Muscle of arm (tissue), 12 donors: ENCODE results near the gene SKOR1. TPM values are rescaled to one million over a fixed set of nuclear protein-coding genes. Genes with fewer than 3 reads are reported as not detected.

ENCODE experiments used
- DNase-seq: peaks from one replicate; pipeline ENCODE4 v3.0.0-alpha.2; 2013
- polyA plus RNA-seq, 12 donors: library from polyadenylated mRNA; unstranded; fragments of 120-200 nt; gene quantifications; one replicate each; pipeline ENCODE4 v1.2.1, GENCODE V29; 2013; ENCODE audit not compliant: insufficient read length in 12 of 12

SKOR1 gene
- polyA plus RNA-seq, 12 donors: 0.28 to 0.77 (median 0.43) TPM; not detected in 2

- DNase-seq: no peak
Measured at GRCh38 chr15:67796196-67797127, 28.8 kb upstream of the SKOR1 start.

GRCh38 chr15:67799801-67800205 is 25.5 kb upstream of the SKOR1 start:
- DNase-seq: no peak

- no peak for DNase-seq
Measured at GRCh38 chr15:67801142-67801541, 24.2 kb upstream of the SKOR1 start.

GRCh38 chr15:67801926-67802914 is 23.1 kb upstream of the SKOR1 start:
- DNase-seq: no peak

DNA sequence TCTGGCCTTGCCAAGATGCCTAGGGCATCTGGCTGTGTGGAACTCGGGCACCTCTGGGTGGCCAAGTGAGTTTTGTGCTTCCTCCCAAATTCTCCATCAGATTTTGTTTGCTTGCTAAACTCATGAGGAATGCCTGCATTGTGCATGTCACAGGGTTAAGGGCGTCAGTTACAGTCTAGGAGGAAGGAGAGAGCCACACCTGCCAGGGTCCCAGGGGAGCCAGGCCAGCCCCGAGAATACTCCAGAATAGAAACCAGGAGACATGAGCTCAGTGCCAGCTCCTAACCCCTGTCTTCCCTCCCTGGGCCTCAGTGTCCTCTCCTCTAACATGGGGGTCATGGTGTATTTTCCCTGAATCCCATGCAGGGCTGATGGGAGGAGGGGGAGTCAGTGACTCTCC is 22.0 kb upstream of the SKOR1 start:
- DNase-seq: no peak

DNA sequence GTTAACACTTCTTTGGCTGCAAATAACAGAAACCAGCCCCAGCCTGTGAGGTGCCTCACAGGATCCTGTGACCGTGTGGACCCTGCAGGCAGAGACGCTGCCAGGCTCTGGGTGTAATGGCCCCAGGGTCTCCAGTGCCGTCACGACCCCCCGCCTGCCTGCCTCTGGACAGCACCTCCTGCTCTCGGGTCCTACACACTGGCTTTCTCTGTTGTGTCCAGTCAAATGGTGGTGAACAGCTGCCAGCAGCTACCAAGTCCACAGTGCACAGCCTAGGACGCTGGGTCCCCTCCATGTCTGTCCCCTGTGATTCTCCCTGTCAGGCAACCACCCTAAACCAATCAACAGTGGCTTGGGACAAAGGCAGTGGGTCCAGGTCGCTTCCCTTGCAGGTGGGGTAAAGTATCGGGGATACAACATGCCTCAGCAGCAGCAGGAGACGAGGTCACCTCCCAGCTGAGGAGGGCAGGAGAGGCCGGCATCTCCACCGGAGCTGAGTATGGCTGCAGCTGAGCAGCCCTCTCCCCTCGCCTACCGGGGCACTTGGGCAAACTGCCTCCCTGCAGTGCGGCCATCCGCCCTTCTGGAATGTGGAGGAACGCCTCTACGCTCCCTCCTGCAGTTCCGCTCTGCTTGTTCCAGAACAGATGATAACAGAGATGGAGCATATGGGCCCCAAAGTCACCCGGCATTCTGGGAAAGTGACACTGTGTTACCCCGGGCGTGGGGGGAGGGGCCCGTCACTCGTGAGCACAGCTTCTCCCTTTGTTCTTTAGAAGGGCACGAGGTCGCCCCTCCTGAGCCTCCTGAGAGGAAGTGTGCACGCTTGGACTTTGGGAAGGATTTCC is 21.1 kb upstream of the SKOR1 start:
- DNase-seq: no peak

- no peak for DNase-seq
Measured at GRCh38 chr15:67805008-67805665, 20.2 kb upstream of the SKOR1 start.

- no peak for DNase-seq
Measured at GRCh38 chr15:67805666-67806516, 19.4 kb upstream of the SKOR1 start.

- DNase-seq: no peak
Measured at GRCh38 chr15:67806536-67806935, 18.8 kb upstream of the SKOR1 start.

- DNase-seq: no peak
Measured at GRCh38 chr15:67807141-67807540, 18.2 kb upstream of the SKOR1 start.

GRCh38 chr15:67807836-67808235 is 17.5 kb upstream of the SKOR1 start:
- no peak for DNase-seq

GRCh38 chr15:67808821-67809220 is 16.5 kb upstream of the SKOR1 start:
- DNase-seq: no peak

DNA sequence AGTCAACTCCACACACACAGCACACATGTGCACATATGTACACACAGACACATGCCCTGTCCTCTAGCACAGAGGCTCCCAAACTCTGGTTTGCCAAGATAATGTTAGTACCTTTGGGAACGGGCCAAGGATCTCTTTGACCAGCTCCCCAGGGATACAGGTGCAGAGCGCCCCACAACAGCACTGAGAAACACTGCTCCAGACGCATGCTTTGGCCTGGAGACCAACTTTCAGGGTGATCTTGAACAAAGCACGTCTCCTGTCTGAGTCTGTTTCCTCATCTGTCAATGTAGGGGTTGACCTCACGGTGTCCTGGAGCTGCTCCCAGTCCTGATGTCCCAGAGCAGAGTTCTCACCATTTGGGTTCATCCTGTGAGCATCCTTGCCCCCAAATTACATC is 15.9 kb upstream of the SKOR1 start:
- no peak for DNase-seq

DNA sequence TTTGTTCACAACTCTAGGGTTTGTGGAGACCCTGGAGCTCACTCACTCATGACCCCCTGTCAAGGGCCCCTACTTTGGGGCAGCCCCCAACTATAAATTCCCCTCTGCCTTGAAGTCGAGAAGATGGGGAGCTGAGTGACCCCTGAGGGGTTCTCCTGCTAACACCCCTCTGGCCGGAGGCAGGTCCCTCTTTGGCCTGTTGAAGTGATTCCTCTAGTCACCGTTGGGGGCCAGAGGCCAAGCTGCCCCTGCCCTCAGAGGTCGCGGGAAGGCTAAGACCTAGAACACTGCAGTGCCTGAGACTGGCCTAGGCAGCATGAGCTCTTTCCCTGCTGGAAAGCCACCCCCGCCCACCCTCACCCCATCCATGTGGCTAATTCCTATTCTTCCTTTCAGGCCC is 15.4 kb upstream of the SKOR1 start:
- DNase-seq: no peak

- DNase-seq: no peak
Measured at GRCh38 chr15:67812241-67812644, 13.1 kb upstream of the SKOR1 start.

GRCh38 chr15:67813104-67813634 is 12.1 kb upstream of the SKOR1 start:
- DNase-seq: no peak

DNA sequence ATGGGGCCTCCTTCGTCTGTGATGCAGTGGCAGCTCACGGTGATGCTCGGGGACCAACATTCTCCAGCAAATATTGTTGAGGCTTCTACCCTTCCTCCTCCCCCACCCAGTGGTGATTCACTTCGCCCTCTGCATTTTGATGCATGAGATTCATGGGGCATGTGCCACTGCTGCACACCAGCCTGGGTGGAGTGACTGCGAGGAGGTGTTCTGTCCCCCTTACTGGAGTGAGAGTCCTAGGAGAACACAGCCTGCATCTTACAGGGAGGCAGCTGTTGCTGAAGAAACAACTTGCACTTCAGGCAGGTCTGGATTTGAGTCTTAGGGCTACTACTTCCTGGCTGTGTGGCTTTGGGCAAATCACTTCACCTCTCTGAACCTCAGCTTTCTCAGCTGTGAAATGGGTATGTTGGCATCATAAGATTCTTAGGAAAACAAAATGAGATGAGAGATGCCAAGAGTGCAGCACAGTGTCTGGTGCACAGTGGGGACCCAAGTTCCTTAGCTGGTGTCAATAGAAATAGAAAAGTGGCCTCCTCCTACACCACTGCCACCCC is 10.2 kb upstream of the SKOR1 start:
- no peak for DNase-seq

GRCh38 chr15:67816668-67817067 is 8.6 kb upstream of the SKOR1 start:
- no peak for DNase-seq

DNA sequence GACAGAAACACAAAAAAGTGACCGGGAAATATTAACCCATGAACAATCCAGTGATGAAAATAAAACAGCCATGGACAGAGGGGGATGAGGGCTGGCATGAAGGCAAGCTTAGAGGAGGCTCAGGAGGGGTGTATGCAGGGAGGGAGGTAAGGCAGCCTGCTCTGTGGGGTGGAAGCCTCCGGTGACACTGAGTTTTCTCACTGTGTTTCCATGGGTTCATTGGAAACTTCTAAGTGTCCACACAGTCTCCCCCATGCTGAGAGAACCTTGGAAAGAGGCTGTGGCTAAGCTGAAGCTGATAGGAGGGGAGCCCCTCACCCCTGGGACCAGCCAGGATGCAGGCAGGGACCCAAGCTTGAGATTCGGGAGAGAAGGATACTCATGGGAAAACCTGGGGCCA is 6.8 kb upstream of the SKOR1 start:
- DNase-seq: no peak
